Spinal cord (tissue), 10 donors: ENCODE data around the gene ASTN2. TPM values are rescaled to one million over a fixed set of nuclear protein-coding genes. Genes with fewer than 3 reads are reported as not detected.

ENCODE experiments used
- DNase-seq, 6 donors: peaks; one replicate each; pipeline versions ENCODE4 v3.0.0 to v3.0.0-alpha.2; 2013 to 2015; ENCODE audit warnings: low spot score in 6 of 6, low read depth in 4 of 6
- H3K27ac ChIP-seq: one replicate; pipeline ENCODE4 v1.5.1; 2013; ENCODE audit warnings: low read depth, low read length, control low read depth
- H3K27me3 ChIP-seq: one replicate; pipeline ENCODE4 v1.6.1; 2013; ENCODE audit warnings: low read length; ENCODE audit not compliant: control insufficient read depth, insufficient read depth
- H3K36me3 ChIP-seq: one replicate; pipeline ENCODE4 v1.6.1; 2013; ENCODE audit warnings: low read length; ENCODE audit not compliant: control insufficient read depth, insufficient read depth
- H3K4me1 ChIP-seq: one replicate; pipeline ENCODE4 v1.6.1; 2013; ENCODE audit warnings: low read length; ENCODE audit not compliant: control insufficient read depth, insufficient read depth
- H3K4me3 ChIP-seq: one replicate; pipeline ENCODE4 v1.5.1; 2013; ENCODE audit warnings: low read depth, low read length, control low read depth
- H3K9me3 ChIP-seq: one replicate; pipeline ENCODE4 v1.6.1; 2013; ENCODE audit warnings: low read length; ENCODE audit not compliant: control insufficient read depth, insufficient read depth
- WGBS: methylation state at CpG from one replicate; pipeline ENCODE4 v1.1.5; 2013; ENCODE audit warnings: missing lambda C conversion rate; ENCODE audit not compliant: insufficient coverage; 5-methylcytosine and 5-hydroxymethylcytosine counted together
- polyA plus RNA-seq, 2 donors: library from polyadenylated mRNA; unstranded; fragments of 120-200 nt; gene quantifications; one replicate each; pipeline ENCODE4 v1.2.1, GENCODE V29; 2013; ENCODE audit not compliant: insufficient read length in 2 of 2
- total RNA-seq, 2 donors: library from RNA; depleted of rRNA in 1 of 2; stranded (reverse); fragments of 120-200 nt in 1 of 2; fragments of >200 nt in 1 of 2; gene quantifications; one replicate each; pipeline versions ENCODE4 v1.2.3 to v1.2.4, GENCODE V29; 2013 to 2014
- donor health status: healthy.

Gene ASTN2
- total and polyA plus RNA-seq, 4 donors = 35.8 to 48.8 (median 41.4) TPM

- Histone ChIP-seq H3K36me3 (no peaks in the 10 kb centered on the region), H3K9me3 (no peaks in the 10 kb centered on the region), H3K27ac (no peak overlapping the region), H3K4me1 (peaks cover 23% of the 10 kb centered on the region), H3K4me3 (no peak overlapping the region), H3K27me3 (peaks cover 12% of the 10 kb centered on the region)
- no peak for DNase-seq
- WGBS = no CpG with 5 or more reads among the region's 1 CpG
These were observed 3.3 kb upstream of the ASTN2 start for GRCh38 chr9:117418111-117418510.

GRCh38 chr9:117416856-117417255, 2.0 kb upstream of the ASTN2 start:
- Histone ChIP-seq H3K36me3 (no peaks in the 10 kb centered on the region), H3K9me3 (no peaks in the 10 kb centered on the region), H3K27ac (no peak overlapping the region), H3K27me3 (peaks cover 25% of the 10 kb centered on the region), H3K4me1 (peaks cover 35% of the 10 kb centered on the region), H3K4me3 (no peak overlapping the region)
- WGBS = 70% methylated on average over 2 of the region's 2 CpGs
- peak in 1 of 6 donors; percentile 16 for DNase-seq

- Histone ChIP-seq H3K9me3 (no peaks in the 10 kb centered on the region), H3K4me1 (peaks cover 35% of the 10 kb centered on the region), H3K36me3 (no peaks in the 10 kb centered on the region), H3K27ac (peak overlapping the region; percentile 61), H3K27me3 (peaks cover 25% of the 10 kb centered on the region), H3K4me3 (peak overlapping the region; percentile 24)
- 7% methylated on average over 13 of the region's 13 CpGs for WGBS
- peak in 2 of 6 donors; percentile 63 to 64 for DNase-seq
These were observed 579 bp upstream of the ASTN2 start for GRCh38 chr9:117415358-117415914.

GRCh38 chr9:117414220-117414905, 494 bp downstream of the ASTN2 start:
- Histone ChIP-seq H3K36me3 (no peaks in the 10 kb centered on the region), H3K9me3 (no peaks in the 10 kb centered on the region), H3K27me3 (peaks cover 25% of the 10 kb centered on the region), H3K4me1 (peaks cover 35% of the 10 kb centered on the region), H3K4me3 (peak overlapping the region; percentile 63), H3K27ac (no peak overlapping the region)
- 0% methylated on average over 77 of the region's 77 CpGs for WGBS
- peak in 2 of 6 donors; percentile 60 to 63 for DNase-seq

GRCh38 chr9:117413346-117414219, 1.3 kb downstream of the ASTN2 start:
- H3K27ac ChIP-seq = no peak overlapping the region
- under 1% methylated on average over 47 of the region's 51 CpGs for WGBS
- H3K36me3 ChIP-seq = no peaks in the 10 kb centered on the region
- no peaks in the 10 kb centered on the region for H3K9me3 ChIP-seq
- peak in 2 of 6 donors; percentile 82 to 89 for DNase-seq
- H3K4me1 ChIP-seq = peaks cover 35% of the 10 kb centered on the region
- H3K27me3 ChIP-seq = peaks cover 25% of the 10 kb centered on the region
- H3K4me3 ChIP-seq = peak overlapping the region; percentile 63

GRCh38 chr9:117412841-117413240, 2.0 kb downstream of the ASTN2 start:
- Histone ChIP-seq H3K27me3 (peaks cover 25% of the 10 kb centered on the region), H3K9me3 (no peaks in the 10 kb centered on the region), H3K36me3 (no peaks in the 10 kb centered on the region), H3K4me1 (peaks cover 35% of the 10 kb centered on the region), H3K4me3 (peak overlapping the region; percentile 63), H3K27ac (no peak overlapping the region)
- WGBS = 1% methylated on average over 12 of the region's 24 CpGs
- no peak for DNase-seq

- Histone ChIP-seq H3K4me1 (peaks cover 35% of the 10 kb centered on the region), H3K27ac (no peak overlapping the region), H3K27me3 (peaks cover 25% of the 10 kb centered on the region), H3K36me3 (no peaks in the 10 kb centered on the region), H3K4me3 (peak overlapping the region; percentile 63), H3K9me3 (no peaks in the 10 kb centered on the region)
- WGBS = 32% methylated on average over 11 of the region's 17 CpGs
- peak in 2 of 6 donors; percentile 41 to 89 for DNase-seq
These were observed 2.7 kb downstream of the ASTN2 start for GRCh38 chr9:117412006-117412715.

GRCh38 chr9:117411547-117411946, 3.3 kb downstream of the ASTN2 start:
- 50% methylated on average over 1 of the region's 4 CpGs for WGBS
- Histone ChIP-seq H3K27ac (no peak overlapping the region), H3K9me3 (no peaks in the 10 kb centered on the region), H3K4me3 (no peak overlapping the region), H3K27me3 (peaks cover 25% of the 10 kb centered on the region), H3K36me3 (no peaks in the 10 kb centered on the region), H3K4me1 (peaks cover 35% of the 10 kb centered on the region)
- peak in 2 of 6 donors; percentile 65 to 77 for DNase-seq

GRCh38 chr9:117409321-117409720, 5.5 kb downstream of the ASTN2 start:
- Histone ChIP-seq H3K27ac (no peak overlapping the region), H3K9me3 (no peaks in the 10 kb centered on the region), H3K4me1 (peaks cover 24% of the 10 kb centered on the region), H3K36me3 (no peaks in the 10 kb centered on the region), H3K4me3 (no peak overlapping the region), H3K27me3 (peaks cover 24% of the 10 kb centered on the region)
- 86% methylated on average over 4 of the region's 5 CpGs for WGBS
- DNase-seq = no peak
